HG03460 (cell line): ENCODE results near the gene MPZL3.

Experiments used
- ATAC-seq: cut with Tn5 transposase; IDR thresholded peaks from one replicate; pipeline ENCODE4 v1.9.1; 2021; ENCODE audit not compliant: unreplicated experiment

The MPZL3 gene, protein sequence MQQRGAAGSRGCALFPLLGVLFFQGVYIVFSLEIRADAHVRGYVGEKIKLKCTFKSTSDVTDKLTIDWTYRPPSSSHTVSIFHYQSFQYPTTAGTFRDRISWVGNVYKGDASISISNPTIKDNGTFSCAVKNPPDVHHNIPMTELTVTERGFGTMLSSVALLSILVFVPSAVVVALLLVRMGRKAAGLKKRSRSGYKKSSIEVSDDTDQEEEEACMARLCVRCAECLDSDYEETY

DNA sequence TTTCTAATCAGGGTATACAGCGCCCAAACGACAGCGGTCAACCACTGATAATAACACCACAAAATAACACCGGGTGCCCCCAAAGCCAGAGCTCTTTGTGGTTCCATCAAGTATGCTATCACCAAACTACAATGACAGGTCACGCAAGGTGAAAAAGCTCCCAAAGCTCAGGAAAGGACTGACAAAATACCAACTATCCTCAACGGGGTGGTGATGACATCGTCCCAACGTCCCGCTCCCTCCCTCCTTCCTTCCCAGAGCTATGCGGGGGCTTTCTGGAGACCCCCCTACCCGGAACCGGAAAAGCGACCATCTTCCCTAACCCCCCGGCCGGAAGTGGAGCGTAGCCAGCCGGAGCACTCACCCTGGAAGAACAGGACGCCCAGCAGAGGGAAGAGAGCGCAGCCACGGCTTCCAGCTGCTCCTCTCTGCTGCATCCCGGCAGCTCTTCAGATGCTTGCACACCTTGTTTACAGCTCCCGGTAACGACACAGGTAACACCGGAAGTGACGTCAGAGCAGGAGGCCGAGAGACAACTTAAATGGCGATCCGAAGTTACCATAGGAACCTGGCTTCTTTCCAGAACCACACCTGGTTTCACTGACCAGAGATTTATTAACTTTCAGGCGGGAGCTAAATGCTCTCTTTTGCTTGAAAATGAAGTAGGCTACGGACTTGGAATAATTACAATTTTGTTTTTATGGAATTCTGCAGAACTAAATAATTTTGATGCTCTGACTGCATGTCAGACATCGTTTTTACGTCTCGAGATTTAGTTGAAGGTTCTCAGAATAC lies at the start of gene MPZL3:
MPZL3 (minus strand) TSS at position 508 of the 795 bp plus-strand sequence; CDS start at position 437, 71 bp downstream.
- peak; percentile 71 for ATAC-seq

- ATAC-seq, result no peak
Observed at GRCh38 chr11:118301600-118302195, 49.5 kb upstream of the MPZL3 start.

GRCh38 chr11:118295815-118296454 lies 43.8 kb upstream of the MPZL3 start:
- ATAC-seq, result no peak

GRCh38 chr11:118295199-118295598 lies 43.0 kb upstream of the MPZL3 start:
- ATAC-seq, result no peak

DNA sequence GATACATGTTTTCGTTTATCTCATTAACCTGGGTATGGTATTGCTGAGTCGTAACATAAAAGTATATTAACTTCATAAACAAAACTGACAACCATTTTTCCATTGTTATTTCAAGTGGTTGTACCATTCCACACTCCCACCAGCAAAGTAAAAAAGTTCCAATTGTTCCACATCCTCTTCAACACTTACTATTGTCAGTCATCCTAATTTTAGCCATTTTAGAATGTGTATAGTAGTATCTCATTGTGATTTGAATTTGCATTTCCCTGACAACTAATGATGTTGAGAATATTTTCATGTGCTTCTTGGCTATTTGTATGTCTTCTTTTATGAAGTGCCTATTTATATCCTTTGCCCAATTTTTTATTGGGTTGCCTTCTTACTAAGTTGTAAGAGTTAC lies 41.9 kb upstream of the MPZL3 start:
- ATAC-seq, result no peak

DNA sequence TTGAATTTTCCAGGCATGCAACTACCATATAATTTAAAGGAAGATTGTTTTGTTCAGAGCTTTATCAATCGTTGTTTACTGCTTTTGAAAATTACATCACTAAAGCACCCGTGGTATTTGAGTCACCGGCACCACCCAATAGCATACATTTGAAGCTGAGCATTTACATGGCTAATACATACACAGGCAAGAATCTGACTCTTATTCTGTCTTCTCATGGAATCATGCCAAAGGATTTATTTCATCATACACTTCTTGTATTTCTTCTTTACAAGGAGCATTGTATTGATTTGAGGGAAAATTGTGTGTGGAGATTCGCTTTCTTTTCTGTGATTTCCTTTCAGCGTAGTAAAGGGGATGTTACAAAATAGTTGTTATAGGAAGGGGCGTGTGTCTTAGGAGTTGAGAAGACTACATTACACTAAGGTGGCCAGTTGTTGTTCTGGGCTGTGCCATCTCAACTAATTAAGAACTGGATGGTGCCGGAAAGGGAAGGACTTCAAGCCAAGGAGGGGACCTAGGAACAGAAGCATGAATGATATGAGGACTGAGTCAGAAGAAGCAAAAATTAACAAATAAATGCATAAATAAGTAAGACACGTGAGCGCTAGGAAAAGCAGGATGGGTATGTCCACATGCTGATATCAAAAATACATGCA lies 39.4 kb upstream of the MPZL3 start:
- no peak for ATAC-seq

GRCh38 chr11:118290923-118291322 lies 38.8 kb upstream of the MPZL3 start:
- no peak for ATAC-seq

DNA sequence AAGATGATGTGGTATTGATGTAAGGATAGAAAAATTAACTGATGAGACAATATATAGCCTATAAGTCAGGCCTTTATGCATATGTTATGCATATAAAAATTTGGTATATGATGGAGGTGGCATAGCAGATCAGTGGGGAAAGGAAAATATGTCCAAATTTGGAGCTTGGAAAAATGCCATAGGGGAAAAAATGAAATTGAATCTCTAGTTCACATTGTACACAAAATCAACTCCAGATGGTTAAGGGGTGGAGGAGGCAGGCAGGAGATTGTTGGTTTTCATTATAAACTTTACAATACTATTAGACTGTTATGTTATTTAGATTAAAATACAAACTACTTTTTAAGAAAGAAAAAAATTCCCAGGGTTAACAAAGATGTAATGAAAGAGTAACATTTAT lies 37.2 kb upstream of the MPZL3 start:
- no peak for ATAC-seq

- ATAC-seq, result no peak
Observed at GRCh38 chr11:118287006-118287405, 34.8 kb upstream of the MPZL3 start.

- ATAC-seq, result no peak
Observed at GRCh38 chr11:118286545-118286944, 34.4 kb upstream of the MPZL3 start.

DNA sequence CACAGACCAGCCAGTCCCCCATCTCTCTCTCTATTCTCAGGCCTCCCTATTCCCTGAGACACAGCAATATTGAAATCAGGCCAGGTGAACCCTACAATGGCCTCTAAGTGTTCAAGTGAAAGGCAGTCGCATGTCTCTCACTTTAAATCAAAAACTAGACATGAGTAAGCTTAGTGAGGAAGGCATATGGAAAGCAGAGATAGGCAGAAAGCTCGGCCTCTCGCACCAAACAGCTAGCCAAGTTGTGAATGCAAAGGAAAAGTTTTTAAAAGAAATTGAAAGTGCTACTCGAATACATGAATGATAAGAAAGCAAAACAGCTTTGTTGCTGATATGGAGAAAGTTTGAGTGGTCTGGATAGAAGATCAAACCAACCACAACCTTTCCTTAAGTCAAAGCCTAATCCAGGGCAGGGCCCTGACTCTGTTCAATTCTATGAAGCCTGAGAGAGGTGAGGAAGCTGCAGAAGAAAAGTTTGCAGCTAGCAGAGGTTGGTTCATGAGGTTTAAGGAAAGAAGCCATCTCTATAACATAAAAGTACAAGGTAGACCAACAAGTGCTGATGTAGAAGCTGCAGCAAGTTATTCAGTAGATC lies 31.7 kb upstream of the MPZL3 start:
- ATAC-seq, result no peak

DNA sequence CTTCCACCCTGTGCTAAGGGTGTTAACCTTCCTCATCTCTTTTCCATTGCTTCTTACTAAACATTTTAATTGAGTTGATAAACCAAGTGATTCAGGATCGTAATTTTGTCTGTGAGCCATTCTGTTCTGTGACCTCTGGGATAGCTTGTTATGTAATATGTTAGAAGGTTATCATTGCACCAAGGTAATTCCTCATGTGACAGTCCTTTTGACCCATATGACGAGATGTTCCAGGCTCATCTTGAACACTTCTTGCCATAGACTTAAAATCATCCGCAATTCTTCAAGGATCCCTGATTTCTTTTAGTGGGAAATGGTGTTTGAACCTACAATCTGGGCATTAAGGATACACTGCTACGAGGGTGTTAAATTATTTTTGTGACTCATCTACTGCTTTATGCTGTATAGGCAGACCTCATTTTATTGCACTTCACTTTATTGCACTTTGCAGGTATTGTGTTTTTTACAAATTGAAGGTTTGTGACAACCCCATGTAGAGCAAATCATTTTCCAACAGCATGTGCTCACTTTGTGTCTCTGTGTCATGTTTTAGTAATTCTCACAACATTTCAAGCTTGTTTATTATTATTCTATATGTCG lies 31.0 kb upstream of the MPZL3 start:
- ATAC-seq, result no peak

DNA sequence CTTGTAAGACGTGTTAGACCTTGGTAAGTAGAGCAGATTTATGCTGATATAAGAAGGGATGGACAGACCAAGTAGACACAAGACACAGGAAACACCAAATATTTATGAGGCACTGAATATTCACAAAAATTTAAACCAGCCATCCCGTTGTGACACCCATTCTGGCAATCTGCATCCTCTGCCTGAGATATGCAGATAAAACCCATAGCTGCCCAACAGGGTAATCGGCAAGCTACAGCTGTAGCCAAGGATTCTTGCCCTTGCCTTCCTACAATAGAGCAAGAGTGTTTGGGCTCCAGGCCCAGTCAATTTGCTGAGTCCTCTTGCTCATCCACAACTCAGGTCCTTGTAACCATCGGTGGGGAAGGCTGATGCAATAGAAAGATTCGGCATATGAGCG lies 30.4 kb upstream of the MPZL3 start:
- ATAC-seq, result no peak

- no peak for ATAC-seq
Observed at GRCh38 chr11:118281284-118281683, 29.1 kb upstream of the MPZL3 start.

DNA sequence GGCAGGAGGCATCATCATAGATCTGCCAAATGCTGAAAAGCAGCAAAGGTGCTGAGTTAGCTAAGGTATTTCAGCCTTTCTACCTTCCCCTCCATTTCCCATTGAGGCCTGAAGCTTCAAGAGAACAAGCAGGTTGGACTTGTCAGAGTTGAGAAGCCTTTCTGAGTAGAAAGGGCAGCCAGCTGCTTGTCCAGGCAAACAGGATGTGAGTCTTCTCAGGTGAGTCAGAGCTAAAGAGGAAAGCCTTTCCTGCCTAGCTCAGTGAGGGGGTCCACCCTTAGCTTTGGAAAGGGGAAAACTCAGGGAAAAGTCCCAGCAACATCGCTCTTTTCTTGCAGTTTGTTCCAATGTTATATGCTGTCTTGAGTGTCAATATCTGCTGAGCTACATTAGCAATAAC lies 25.1 kb upstream of the MPZL3 start:
- ATAC-seq, result peak; percentile 54

DNA sequence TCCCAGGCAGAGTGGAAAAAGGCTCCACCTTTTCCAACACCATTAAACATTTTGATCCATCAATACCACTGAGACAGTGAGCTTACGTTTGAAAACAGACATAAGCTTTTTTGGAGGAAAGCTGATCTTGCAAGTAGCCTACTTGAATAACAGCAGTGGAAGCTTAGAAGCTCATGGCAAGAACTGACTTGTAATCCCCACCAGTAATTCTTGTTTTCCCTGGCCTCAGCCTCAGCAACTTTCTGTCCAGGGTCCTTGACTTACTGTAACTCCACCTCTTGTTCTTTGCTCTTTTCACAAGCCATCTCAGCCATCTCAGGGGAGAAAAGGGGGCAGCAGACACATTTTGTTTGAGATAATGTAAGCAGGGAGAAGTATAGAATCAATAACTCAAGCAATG lies 24.3 kb upstream of the MPZL3 start:
- ATAC-seq, result no peak

DNA sequence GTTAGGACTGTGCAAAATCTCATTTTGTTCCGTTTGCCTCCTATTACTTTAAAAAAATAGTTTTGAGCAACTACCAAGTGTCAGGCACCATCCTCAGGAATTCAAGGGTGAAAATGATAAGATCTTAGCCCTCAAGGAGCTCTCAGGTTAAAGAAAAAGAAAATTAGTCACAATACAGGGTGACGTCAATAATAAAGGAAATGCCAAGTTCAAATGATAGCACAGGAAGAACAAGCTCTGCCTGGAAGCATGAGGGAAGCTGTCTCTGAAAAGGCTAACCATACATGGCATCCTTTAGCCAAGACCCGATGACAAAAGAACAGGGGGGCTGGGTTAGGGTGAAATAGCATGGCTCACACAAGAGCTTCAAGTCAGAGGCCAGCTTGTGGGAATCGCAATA lies 23.0 kb upstream of the MPZL3 start:
- ATAC-seq, result no peak

GRCh38 chr11:118274186-118274585 lies 22.0 kb upstream of the MPZL3 start:
- ATAC-seq, result no peak

- no peak for ATAC-seq
Observed at GRCh38 chr11:118272001-118272400, 19.8 kb upstream of the MPZL3 start.

DNA sequence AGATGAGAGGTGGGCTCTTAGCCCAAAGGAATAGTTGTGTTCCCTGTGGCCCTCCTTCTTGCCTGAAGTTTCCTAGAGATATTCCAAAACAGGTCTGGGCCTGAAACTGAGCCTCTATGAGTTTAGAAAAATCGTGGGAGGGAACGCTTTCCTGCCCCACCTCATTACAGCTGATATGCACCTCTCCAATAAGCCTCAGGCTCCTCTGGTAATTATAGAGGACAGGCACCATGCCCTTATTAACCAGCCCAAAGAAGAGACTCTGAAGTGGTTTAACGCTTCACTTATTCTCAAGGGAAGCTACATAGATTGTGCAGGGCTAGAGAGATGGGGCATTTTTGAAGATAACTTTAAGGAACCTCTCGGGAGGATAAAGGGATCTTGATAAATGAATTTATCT lies 15.3 kb upstream of the MPZL3 start:
- ATAC-seq, result no peak
